ENCODE results near the gene STIP1.

STIP1 gene

DNA sequence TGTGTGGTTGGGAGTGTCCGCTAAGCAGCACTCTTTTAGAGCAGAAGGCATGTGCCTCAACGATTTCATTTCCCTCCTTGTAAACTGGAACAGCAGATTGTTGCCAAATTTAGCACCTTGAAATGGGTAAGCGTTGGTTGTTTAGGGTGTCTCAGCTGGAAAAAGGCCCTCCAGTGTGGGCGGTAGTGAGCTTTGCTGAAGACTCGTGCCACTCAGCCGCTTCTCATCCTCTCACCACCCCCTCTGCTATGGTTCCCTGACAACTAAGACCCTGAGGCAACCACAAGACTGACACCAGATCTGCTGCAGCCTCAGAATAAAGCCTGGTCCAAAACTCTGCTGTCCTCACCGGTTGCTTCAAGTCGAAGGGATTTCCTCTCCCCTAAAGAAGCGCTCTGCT lies 10.7 kb downstream of the STIP1 start:
- Histone ChIP-seq H3K27me3 (replicated peaks; ENCODE audit: insufficient read depth, low read length) (no peaks in the 10 kb centered on the region), H3K4me1 (ENCODE audit: low read length) (no peaks in the 10 kb centered on the region), H3K4me2 (ENCODE audit: low read depth, low read length) (no peak overlapping the region), H3K27ac (ENCODE audit: low read length) (no peak overlapping the region), H3K9me2 (replicated peaks; ENCODE audit: insufficient read depth, low read length) (no peaks in the 10 kb centered on the region), H3K9me3 (replicated peaks; ENCODE audit: insufficient read depth, low read length) (no peaks in the 10 kb centered on the region), H3K4me3 (ENCODE audit: low read length) (no peak overlapping the region), H3K9ac (ENCODE audit: low read length) (no peak overlapping the region), H3K36me3 (replicated peaks; ENCODE audit: insufficient read depth, low read length) (peaks cover 54% of the 10 kb centered on the region), H4K20me1 (ENCODE audit: insufficient read depth, low read length) (peaks cover 8% of the 10 kb centered on the region; the same call in 1 of the 2 replicates), H3F3A (ENCODE audit: insufficient read depth, low read length) (no peaks in the 10 kb centered on the region; the same call in none of the 2 replicates), H2AFZ (ENCODE audit: low read length) (no peak overlapping the region), H3K79me2 (ENCODE audit: low read length) (peaks cover 59% of the 10 kb centered on the region)
- TF ChIP-seq EZH2 (optimal IDR thresholded peaks at IDR 0.05; ENCODE audit: low read depth, low read length) (no peak), EZH2phosphoT487 (IDR thresholded peaks at IDR 0.05; ENCODE audit: low read length) (no peak)
- TF ChIP-seq, protein P1, sequence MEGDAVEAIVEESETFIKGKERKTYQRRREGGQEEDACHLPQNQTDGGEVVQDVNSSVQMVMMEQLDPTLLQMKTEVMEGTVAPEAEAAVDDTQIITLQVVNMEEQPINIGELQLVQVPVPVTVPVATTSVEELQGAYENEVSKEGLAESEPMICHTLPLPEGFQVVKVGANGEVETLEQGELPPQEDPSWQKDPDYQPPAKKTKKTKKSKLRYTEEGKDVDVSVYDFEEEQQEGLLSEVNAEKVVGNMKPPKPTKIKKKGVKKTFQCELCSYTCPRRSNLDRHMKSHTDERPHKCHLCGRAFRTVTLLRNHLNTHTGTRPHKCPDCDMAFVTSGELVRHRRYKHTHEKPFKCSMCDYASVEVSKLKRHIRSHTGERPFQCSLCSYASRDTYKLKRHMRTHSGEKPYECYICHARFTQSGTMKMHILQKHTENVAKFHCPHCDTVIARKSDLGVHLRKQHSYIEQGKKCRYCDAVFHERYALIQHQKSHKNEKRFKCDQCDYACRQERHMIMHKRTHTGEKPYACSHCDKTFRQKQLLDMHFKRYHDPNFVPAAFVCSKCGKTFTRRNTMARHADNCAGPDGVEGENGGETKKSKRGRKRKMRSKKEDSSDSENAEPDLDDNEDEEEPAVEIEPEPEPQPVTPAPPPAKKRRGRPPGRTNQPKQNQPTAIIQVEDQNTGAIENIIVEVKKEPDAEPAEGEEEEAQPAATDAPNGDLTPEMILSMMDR (IDR thresholded peaks at IDR 0.05; ENCODE audit: low read length), result no peak
- DNase-seq, result no peak

DNA sequence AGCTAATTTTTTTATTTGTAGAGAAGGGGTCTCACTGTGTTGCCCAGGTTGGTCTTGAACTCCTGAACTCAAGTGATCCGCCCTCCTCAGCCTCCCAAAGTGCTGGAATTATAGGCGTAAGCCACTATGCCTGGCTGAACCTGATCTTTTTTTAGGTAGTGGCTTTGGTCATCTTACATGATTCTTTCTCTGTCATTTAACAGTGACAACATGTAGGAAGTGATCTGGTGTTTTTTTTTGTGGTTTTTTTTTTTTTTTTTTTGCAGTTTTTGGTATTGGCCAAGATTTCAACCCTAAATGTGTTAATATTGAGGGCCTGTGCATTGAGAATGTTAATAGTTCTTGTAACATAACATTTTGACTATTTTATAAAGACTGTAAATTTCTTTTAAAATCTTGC lies 12.5 kb downstream of the STIP1 start:
- TF ChIP-seq EZH2phosphoT487 (IDR thresholded peaks at IDR 0.05; ENCODE audit: low read length) (no peak), EZH2 (optimal IDR thresholded peaks at IDR 0.05; ENCODE audit: low read depth, low read length) (no peak)
- TF ChIP-seq, protein P1 (IDR thresholded peaks at IDR 0.05; ENCODE audit: low read length), result no peak
- H3K4me2 ChIP-seq (ENCODE audit: low read depth, low read length), result no peak overlapping the region
- no peaks in the 10 kb centered on the region for H3K27me3 ChIP-seq (replicated peaks; ENCODE audit: insufficient read depth, low read length)
- no peaks in the 10 kb centered on the region; the same call in none of the 2 replicates for H3F3A ChIP-seq (ENCODE audit: insufficient read depth, low read length)
- H4K20me1 ChIP-seq (ENCODE audit: insufficient read depth, low read length), result peaks cover 8% of the 10 kb centered on the region; the same call in 1 of the 2 replicates
- H3K4me3 ChIP-seq (ENCODE audit: low read length), result no peak overlapping the region
- H3K9me3 ChIP-seq (replicated peaks; ENCODE audit: insufficient read depth, low read length), result no peaks in the 10 kb centered on the region
- peaks cover 73% of the 10 kb centered on the region for H3K79me2 ChIP-seq (ENCODE audit: low read length)
- H3K27ac ChIP-seq (ENCODE audit: low read length), result no peak overlapping the region
- DNase-seq, result no peak
- H2AFZ ChIP-seq (ENCODE audit: low read length), result no peak overlapping the region
- no peak overlapping the region for H3K9ac ChIP-seq (ENCODE audit: low read length)
- no peaks in the 10 kb centered on the region for H3K4me1 ChIP-seq (ENCODE audit: low read length)
- peaks cover 56% of the 10 kb centered on the region for H3K36me3 ChIP-seq (replicated peaks; ENCODE audit: insufficient read depth, low read length)
- H3K9me2 ChIP-seq (replicated peaks; ENCODE audit: insufficient read depth, low read length), result no peaks in the 10 kb centered on the region

DNA sequence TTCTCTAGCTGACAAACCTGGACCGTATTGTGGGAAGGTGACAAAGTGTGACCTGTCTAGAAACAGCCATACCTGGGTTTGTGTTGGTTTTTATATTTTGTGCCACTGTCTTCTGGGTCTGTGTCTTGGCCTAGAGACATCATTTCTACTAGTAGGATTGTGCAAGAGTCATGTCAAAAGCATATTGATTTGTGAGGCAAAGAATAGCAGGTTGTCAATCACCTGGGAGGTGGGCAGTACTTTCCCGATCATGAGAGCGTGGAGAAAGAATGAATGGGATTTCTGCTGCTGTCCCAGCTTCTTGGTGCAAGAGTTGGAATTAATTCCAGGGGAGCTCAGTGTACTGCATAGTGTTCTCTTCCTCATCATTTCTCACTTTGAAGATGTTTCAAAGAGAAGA lies 15.6 kb downstream of the STIP1 start:
- H3F3A ChIP-seq (ENCODE audit: insufficient read depth, low read length), result no peaks in the 10 kb centered on the region; the same call in 1 of the 2 replicates
- no peak overlapping the region for H3K9ac ChIP-seq (ENCODE audit: low read length)
- H4K20me1 ChIP-seq (ENCODE audit: insufficient read depth, low read length), result no peaks in the 10 kb centered on the region
- no peak overlapping the region for H3K4me3 ChIP-seq (ENCODE audit: low read length)
- no peaks in the 10 kb centered on the region for H3K9me2 ChIP-seq (replicated peaks; ENCODE audit: insufficient read depth, low read length)
- H3K4me2 ChIP-seq (ENCODE audit: low read depth, low read length), result no peak overlapping the region
- no peaks in the 10 kb centered on the region for H3K9me3 ChIP-seq (replicated peaks; ENCODE audit: insufficient read depth, low read length)
- no peak overlapping the region for H2AFZ ChIP-seq (ENCODE audit: low read length)
- H3K4me1 ChIP-seq (ENCODE audit: low read length), result peaks cover 7% of the 10 kb centered on the region; the same call in 1 of the 2 replicates
- no peaks in the 10 kb centered on the region for H3K27me3 ChIP-seq (replicated peaks; ENCODE audit: insufficient read depth, low read length)
- H3K27ac ChIP-seq (ENCODE audit: low read length), result no peak overlapping the region
- TF ChIP-seq, protein P1 (IDR thresholded peaks at IDR 0.05; ENCODE audit: low read length), result no peak
- no peak for TF ChIP-seq EZH2phosphoT487 (IDR thresholded peaks at IDR 0.05; ENCODE audit: low read length)
- no peak for TF ChIP-seq EZH2 (optimal IDR thresholded peaks at IDR 0.05; ENCODE audit: low read depth, low read length)
- H3K79me2 ChIP-seq (ENCODE audit: low read length), result peaks cover 62% of the 10 kb centered on the region
- peaks cover 31% of the 10 kb centered on the region for H3K36me3 ChIP-seq (replicated peaks; ENCODE audit: insufficient read depth, low read length)
- DNase-seq, result no peak

Measured in MM.1S (cell line).